Measurements from ENCODE around the gene TRPV5.

TRPV5 gene

GRCh38 chr7:142908921-142909890 lies 24.3 kb downstream of the TRPV5 start:
- DNase-seq = no peak
- Mint-ChIP-seq H3K27ac (no peak overlapping the region), H3K36me3 (ENCODE audit: low read depth) (no peaks in the 10 kb centered on the region)

GRCh38 chr7:142908290-142908689 lies 25.3 kb downstream of the TRPV5 start:
- Mint-ChIP-seq H3K27me3 (peaks cover 29% of the 10 kb centered on the region), H3K27ac (no peak overlapping the region), H3K9me3 (no peaks in the 10 kb centered on the region), H3K36me3 (ENCODE audit: low read depth) (no peaks in the 10 kb centered on the region), H3K4me1 (ENCODE audit: low read depth) (no peaks in the 10 kb centered on the region), H3K4me3 (no peak overlapping the region)
- no peak for DNase-seq

More at GRCh38 chr7:142908921-142909890, 24.3 kb downstream of the TRPV5 start:
- peaks cover 29% of the 10 kb centered on the region for H3K27me3 Mint-ChIP-seq
- H3K4me3 Mint-ChIP-seq = no peak overlapping the region
- no peaks in the 10 kb centered on the region for H3K9me3 Mint-ChIP-seq
- H3K4me1 Mint-ChIP-seq (ENCODE audit: low read depth) = no peaks in the 10 kb centered on the region

GRCh38 chr7:142906643-142907042 lies 26.9 kb downstream of the TRPV5 start:
- no peaks in the 10 kb centered on the region for H3K4me1 Mint-ChIP-seq (ENCODE audit: low read depth)
- no peak overlapping the region for H3K4me3 Mint-ChIP-seq
- no peaks in the 10 kb centered on the region for H3K9me3 Mint-ChIP-seq
- no peak overlapping the region for H3K27ac Mint-ChIP-seq
- DNase-seq = no peak
- H3K36me3 Mint-ChIP-seq (ENCODE audit: low read depth) = no peaks in the 10 kb centered on the region
- peaks cover 29% of the 10 kb centered on the region for H3K27me3 Mint-ChIP-seq

GRCh38 chr7:142905759-142906158 lies 27.8 kb downstream of the TRPV5 start:
- Mint-ChIP-seq H3K27ac (no peak overlapping the region), H3K27me3 (peaks cover 24% of the 10 kb centered on the region), H3K36me3 (ENCODE audit: low read depth) (no peaks in the 10 kb centered on the region), H3K4me3 (no peak overlapping the region), H3K4me1 (ENCODE audit: low read depth) (no peaks in the 10 kb centered on the region), H3K9me3 (no peaks in the 10 kb centered on the region)
- DNase-seq = no peak

GRCh38 chr7:142904128-142904527 lies 29.4 kb downstream of the TRPV5 start:
- peaks cover 21% of the 10 kb centered on the region for H3K27me3 Mint-ChIP-seq
- no peaks in the 10 kb centered on the region for H3K9me3 Mint-ChIP-seq
- no peak for DNase-seq
- no peaks in the 10 kb centered on the region for H3K4me1 Mint-ChIP-seq (ENCODE audit: low read depth)
- H3K27ac Mint-ChIP-seq = no peak overlapping the region
- H3K36me3 Mint-ChIP-seq (ENCODE audit: low read depth) = no peaks in the 10 kb centered on the region
- no peak overlapping the region for H3K4me3 Mint-ChIP-seq

GRCh38 chr7:142901426-142902259 lies 31.9 kb downstream of the TRPV5 start:
- H3K27ac Mint-ChIP-seq = no peak overlapping the region
- no peaks in the 10 kb centered on the region for H3K9me3 Mint-ChIP-seq

GRCh38 chr7:142899661-142900060 lies 33.9 kb downstream of the TRPV5 start:
- H3K27me3 Mint-ChIP-seq = peaks cover 3% of the 10 kb centered on the region
- H3K27ac Mint-ChIP-seq = no peak overlapping the region
- no peaks in the 10 kb centered on the region for H3K9me3 Mint-ChIP-seq
- H3K4me3 Mint-ChIP-seq = no peak overlapping the region
- H3K4me1 Mint-ChIP-seq (ENCODE audit: low read depth) = no peaks in the 10 kb centered on the region
- no peak for DNase-seq
- no peaks in the 10 kb centered on the region for H3K36me3 Mint-ChIP-seq (ENCODE audit: low read depth)

More at GRCh38 chr7:142901426-142902259, 31.9 kb downstream of the TRPV5 start:
- no peaks in the 10 kb centered on the region for H3K36me3 Mint-ChIP-seq (ENCODE audit: low read depth)
- H3K4me1 Mint-ChIP-seq (ENCODE audit: low read depth) = no peaks in the 10 kb centered on the region
- peaks cover 3% of the 10 kb centered on the region for H3K27me3 Mint-ChIP-seq
- no peak for DNase-seq
- no peak overlapping the region for H3K4me3 Mint-ChIP-seq

GRCh38 chr7:142898377-142899170 lies 35.0 kb downstream of the TRPV5 start:
- DNase-seq = no peak
- H3K4me1 Mint-ChIP-seq (ENCODE audit: low read depth) = no peaks in the 10 kb centered on the region
- H3K27me3 Mint-ChIP-seq = peaks cover 3% of the 10 kb centered on the region
- H3K9me3 Mint-ChIP-seq = no peaks in the 10 kb centered on the region
- no peak overlapping the region for H3K27ac Mint-ChIP-seq
- no peaks in the 10 kb centered on the region for H3K36me3 Mint-ChIP-seq (ENCODE audit: low read depth)
- no peak overlapping the region for H3K4me3 Mint-ChIP-seq

- DNase-seq = no peak
- Mint-ChIP-seq H3K36me3 (ENCODE audit: low read depth) (no peaks in the 10 kb centered on the region), H3K4me1 (ENCODE audit: low read depth) (no peaks in the 10 kb centered on the region), H3K4me3 (no peak overlapping the region), H3K9me3 (no peaks in the 10 kb centered on the region), H3K27me3 (peaks cover 3% of the 10 kb centered on the region), H3K27ac (no peak overlapping the region)
Observed at GRCh38 chr7:142897691-142898090, 35.9 kb downstream of the TRPV5 start.

- Mint-ChIP-seq H3K36me3 (ENCODE audit: low read depth) (no peaks in the 10 kb centered on the region), H3K4me1 (ENCODE audit: low read depth) (no peaks in the 10 kb centered on the region), H3K9me3 (no peaks in the 10 kb centered on the region), H3K4me3 (no peak overlapping the region), H3K27ac (no peak overlapping the region), H3K27me3 (peaks cover 3% of the 10 kb centered on the region)
- no peak for DNase-seq
Observed at GRCh38 chr7:142896741-142897379, 36.7 kb downstream of the TRPV5 start.

GRCh38 chr7:142896151-142896550 lies 37.4 kb downstream of the TRPV5 start:
- H3K4me1 Mint-ChIP-seq (ENCODE audit: low read depth) = no peaks in the 10 kb centered on the region
- no peak overlapping the region for H3K4me3 Mint-ChIP-seq
- no peak for DNase-seq
- peaks cover 3% of the 10 kb centered on the region for H3K27me3 Mint-ChIP-seq
- no peaks in the 10 kb centered on the region for H3K36me3 Mint-ChIP-seq (ENCODE audit: low read depth)
- H3K27ac Mint-ChIP-seq = no peak overlapping the region
- no peaks in the 10 kb centered on the region for H3K9me3 Mint-ChIP-seq

- Mint-ChIP-seq H3K27me3 (peaks cover 3% of the 10 kb centered on the region), H3K9me3 (no peaks in the 10 kb centered on the region), H3K27ac (no peak overlapping the region), H3K4me3 (no peak overlapping the region), H3K4me1 (ENCODE audit: low read depth) (no peaks in the 10 kb centered on the region), H3K36me3 (ENCODE audit: low read depth) (no peaks in the 10 kb centered on the region)
- DNase-seq = no peak
Observed at GRCh38 chr7:142894985-142895593, 38.5 kb downstream of the TRPV5 start.

GRCh38 chr7:142894112-142894984 lies 39.2 kb downstream of the TRPV5 start:
- no peak overlapping the region for H3K4me3 Mint-ChIP-seq
- peaks cover 3% of the 10 kb centered on the region for H3K27me3 Mint-ChIP-seq
- H3K36me3 Mint-ChIP-seq (ENCODE audit: low read depth) = no peaks in the 10 kb centered on the region
- no peaks in the 10 kb centered on the region for H3K9me3 Mint-ChIP-seq
- no peak overlapping the region for H3K27ac Mint-ChIP-seq
- DNase-seq = no peak
- no peaks in the 10 kb centered on the region for H3K4me1 Mint-ChIP-seq (ENCODE audit: low read depth)
